NCI-H2227 (cell line): ENCODE data around the gene LBX1.

ENCODE experiments used
- DNase-seq: peaks from one replicate; lab custom pipeline; 2025; ENCODE audit not compliant: unreplicated experiment; lab: John Stamatoyannopoulos, UW

The LBX1 gene

DNA sequence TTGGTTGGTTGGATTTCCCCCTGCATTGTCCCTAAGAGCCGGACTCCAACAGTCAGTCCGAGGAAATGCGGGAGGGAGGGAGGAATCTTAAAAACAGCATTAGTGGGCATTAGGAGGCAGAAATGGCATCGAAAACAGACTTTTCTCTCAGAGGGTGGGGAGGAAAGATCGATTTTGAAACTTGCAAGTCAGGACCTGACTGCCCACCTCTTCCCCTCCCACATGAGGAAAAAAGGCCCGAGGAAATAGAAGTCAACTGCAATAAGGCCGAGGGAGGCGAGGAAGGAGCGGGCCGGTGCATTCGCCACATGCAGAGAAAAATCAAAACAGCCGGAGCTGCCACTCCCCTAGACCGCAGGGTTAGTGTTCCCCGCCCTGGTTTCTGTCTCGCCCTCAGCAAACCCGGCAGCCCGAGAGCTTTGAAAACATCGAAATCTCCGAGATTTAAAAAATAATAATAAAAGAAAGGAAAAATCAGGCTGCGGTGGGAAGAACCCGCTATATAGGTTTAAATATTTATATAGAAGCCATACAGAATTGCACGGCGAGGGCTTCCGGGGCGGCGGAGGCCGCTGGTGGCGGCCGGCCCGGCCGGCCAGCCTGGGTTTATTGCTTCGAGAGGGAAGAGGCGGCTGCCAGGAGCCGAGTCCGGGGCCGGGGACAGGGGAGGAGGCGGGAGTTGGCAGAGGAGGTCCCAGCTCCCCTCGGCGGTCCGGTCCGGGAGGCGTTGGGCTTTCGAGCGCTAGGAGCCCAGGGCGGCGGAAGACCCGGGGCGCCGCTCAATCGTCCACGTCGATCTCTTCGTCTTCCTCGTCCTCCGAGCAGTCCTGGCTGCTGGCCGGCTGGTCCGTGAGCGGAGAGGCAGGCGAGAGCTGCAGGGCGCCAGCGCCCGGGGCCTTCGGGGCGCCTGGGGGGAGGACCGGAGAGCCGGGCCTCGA is 2.5 kb downstream of the LBX1 start:
- DNase-seq: no peak

DNA sequence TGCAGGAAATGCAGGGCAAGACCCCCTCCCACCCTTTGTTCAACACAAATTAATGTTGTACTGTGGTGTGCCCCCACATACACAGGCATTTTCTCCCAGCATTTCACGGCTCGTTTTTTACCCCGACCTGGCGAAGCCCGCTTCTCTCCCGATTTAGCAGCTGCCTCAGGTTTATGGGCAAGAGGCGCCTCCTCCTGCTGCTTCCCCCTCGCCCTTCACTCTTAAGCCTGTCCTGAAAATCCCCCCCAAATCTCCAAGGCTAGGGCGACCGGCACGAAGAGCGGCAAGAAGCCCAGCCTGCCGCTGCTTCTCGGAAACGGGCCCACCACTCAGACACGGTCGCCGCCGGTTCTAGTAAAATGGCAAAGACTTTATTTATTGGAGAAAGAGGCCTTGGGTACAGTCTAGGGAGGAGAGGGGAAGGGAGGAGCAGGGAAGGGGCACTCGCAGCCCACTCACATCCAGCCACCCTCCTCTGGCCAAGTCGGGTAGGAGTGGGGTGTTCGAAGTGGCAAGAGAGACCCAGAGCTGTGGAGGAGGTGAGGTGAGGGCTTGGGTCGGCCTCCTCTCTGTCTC is 3.3 kb downstream of the LBX1 start:
- DNase-seq: no peak

DNA sequence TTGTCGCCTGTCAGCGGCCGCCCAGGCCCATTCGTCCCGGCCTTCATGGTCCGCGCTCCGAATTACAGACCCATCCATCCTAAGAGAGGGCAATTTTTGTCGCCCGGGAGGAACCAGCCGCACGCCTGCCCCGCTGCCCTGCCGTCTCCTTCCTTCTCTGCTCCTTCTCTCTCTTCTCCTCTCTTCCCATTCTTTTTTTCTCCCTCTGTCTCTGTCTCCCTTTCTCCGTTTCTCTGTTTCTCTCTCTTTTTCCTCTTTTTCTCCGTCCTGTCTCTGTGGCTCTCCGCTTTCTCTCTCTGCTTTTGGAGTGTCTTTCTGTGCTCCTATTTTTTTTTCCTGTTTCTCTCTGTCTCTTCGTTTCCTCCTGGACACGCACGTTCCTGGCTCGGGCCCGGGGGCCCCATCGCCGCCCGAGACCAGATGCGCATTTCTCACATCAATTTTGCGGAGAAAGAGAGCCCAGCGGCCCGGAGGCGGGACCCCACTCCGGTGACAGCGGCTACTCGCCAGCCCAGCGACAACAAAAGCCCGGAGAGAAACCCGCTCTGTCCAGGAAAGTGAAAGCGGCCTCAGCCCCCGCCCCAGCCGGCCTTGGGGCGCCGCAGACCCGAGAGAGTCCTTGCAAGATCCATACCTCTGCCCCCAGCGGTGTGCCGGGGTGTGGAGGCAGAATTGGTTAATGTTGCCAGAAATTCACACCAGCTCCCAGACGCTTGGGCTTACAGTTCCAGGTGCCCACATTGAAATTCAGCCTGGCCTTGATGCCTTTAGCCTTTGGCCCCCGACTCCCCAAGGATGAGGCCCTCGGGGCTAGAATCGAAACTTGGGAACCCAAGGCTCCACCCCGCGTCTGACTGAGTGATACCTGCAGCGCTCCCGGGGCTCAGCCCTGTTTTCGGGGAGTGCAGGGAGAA is 4.1 kb downstream of the LBX1 start:
- peak; percentile 22 for DNase-seq

DNA sequence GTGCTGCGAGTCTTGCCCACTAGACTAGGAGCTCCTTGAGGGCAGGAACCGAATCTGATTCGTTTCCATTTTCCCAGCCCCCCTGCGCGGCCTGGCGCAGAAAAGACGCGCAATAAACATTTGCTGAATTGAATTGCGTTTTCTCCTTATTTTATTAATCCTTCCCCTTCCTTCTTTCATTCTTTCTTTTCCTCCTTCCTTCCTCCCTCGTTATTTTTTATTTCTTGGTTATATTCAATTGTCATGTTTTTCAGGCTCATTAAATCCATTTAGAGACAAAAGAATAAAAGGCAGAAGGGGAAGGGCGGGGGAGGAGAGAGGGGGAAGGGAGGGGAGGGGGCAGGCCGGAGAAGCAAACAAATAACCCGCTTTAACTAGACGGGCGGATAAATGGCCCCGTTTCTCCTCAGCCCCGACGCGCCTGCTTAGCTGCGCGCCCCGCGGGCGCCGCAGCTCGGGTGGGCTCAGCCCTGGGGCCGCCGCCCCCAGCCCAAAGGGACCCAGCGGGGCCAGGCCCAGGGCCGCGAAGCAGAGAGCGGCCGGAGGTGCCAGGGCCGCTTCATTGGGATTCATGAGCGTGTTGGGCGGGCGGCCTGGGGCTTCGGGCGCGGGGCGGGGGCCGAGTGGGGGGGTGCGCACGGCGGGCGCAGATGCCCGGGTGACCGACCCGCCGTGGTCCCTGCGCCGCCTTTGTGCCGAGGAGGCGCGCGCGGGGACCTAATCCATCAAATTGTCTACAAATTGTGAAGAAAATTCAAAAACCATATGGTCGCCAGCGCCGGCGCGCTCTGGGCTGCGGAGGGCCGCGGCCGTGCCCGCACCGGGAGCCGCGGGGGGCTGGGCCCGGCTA is 5.0 kb downstream of the LBX1 start:
- DNase-seq: no peak

DNA sequence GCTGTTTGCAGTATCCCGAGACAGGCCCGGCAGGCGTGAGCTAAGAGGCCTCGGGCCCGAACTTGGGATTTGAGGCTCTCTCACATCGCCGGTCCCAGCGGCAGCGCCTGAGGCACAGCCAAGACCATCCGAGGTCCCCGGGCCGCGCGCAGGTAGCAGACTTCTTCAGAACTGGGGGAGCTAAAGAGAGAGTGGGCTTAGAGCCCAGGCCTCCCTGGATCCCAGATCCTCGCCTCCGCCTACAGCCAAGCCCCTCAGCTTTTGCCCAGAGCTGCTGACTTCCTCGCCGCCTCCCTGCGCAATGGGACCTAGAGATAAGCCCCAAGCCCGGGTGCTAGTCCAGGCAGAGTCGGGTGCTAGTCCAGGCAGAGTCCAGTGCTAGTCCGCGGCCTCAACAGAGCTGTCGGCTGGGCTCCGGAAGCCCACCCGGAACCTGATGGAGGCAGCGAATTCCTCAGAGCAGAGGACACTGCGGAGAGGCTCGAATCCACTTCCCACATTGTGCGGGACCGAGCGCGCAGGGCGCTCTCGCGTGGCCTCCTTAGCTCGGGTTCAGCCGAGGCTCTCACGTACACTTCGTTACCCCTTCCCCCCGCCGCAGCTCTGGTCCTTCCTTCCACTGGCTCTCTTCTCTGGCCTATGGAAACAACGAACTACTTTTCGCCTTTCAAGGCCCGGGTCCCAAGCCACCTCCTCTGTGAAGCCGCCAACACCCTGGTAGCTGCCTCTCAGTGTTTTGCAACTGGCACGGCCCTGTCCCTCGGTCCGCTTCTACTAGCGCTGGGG is 5.8 kb downstream of the LBX1 start:
- no peak for DNase-seq

DNA sequence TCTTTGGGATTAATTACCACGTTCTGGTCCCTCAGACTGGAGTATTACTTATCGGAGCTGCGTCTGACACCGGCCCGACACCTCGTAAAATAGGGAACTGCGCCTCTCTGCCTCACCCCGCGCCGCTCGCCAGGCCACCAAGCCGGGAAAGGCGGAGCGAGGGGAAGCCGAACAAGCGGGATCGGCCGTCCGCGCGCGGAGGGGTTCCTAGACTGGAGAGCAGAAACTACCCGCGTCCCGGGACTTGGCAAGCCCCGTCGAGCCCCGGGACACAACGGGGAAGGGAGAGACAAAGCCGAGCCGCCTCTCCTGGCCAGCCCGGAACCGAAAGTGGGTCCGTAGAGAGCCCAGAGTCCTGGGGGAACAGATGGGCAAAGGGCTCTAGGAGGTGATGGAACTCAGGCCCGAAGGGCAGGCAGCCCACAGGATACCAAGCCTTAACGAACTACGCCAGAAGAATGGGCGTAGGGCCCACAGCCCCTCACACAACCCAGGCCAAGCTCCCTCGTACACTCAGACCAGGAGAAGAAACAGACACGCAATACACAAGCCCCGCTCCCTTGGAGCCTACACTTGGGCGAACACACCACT is 6.5 kb downstream of the LBX1 start:
- DNase-seq: no peak

DNA sequence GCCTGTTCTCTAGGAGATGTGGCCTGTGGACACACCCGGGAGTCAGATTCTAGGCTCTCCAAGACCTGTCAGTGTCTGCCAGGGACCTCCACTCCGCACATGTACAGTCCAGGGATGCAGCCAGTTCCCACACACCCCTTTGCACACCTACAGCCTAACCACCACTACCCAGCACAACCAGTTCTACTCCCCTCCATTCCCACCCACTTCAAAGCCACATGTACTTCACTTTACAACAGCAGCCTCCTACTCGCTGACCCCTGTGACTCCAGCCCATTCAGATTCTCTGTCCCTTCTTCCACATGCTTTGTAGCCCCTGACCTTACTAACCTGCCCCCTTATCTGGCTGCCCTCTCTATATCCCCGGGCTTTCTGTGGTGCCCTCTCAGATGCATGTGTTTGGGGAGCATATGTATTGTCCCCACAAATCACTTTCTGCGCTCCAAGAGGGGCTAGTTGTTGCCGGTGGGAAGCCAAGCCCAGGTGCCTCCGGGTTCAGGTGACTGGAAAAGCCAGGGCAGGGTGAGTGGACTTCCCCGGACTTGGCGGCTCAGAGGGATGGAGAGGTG is 7.2 kb downstream of the LBX1 start:
- DNase-seq: no peak

DNA sequence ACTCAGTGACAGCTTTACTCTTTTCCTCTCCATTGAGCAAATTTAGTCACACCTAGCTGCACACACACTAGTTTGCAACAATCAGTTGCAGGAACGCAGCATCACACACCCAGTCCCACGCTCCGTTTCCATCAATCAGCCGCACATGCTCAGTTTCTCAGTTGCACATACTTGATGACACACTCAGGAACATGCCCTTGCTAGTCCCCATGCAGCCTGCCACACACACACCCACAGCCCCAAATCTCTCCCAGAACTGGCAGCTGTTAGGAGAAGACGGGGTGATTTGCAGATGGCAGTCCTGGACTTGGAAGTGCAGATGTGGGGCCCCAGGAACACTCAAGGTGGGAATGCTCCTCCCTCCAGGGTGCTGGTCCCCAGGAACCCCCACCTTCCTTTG is 7.7 kb downstream of the LBX1 start:
- DNase-seq: no peak

DNA sequence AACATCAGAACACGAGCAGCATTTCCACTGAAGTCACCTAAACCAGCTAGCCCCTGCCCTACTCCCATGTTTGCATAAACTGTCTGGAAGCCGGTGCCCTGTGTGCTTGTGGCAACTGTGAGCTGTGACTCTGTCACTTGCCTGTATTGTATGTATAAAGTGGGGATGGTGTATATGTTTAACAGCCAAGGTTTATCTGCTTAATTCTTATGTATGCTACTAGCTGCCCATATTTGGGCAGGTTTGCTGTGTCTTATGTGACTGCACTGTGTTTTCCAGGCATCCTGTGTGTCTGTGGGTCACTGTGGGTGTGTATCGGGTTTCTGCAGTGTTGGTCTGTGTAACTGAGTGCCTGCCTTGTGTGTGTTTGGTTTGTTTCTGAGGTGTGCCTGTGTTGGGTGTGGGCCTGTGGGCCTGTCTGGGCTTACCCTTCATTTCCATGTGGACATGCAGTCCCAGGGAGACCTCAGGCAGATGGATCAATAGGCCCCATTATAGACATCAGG is 9.3 kb downstream of the LBX1 start:
- DNase-seq: no peak

DNA sequence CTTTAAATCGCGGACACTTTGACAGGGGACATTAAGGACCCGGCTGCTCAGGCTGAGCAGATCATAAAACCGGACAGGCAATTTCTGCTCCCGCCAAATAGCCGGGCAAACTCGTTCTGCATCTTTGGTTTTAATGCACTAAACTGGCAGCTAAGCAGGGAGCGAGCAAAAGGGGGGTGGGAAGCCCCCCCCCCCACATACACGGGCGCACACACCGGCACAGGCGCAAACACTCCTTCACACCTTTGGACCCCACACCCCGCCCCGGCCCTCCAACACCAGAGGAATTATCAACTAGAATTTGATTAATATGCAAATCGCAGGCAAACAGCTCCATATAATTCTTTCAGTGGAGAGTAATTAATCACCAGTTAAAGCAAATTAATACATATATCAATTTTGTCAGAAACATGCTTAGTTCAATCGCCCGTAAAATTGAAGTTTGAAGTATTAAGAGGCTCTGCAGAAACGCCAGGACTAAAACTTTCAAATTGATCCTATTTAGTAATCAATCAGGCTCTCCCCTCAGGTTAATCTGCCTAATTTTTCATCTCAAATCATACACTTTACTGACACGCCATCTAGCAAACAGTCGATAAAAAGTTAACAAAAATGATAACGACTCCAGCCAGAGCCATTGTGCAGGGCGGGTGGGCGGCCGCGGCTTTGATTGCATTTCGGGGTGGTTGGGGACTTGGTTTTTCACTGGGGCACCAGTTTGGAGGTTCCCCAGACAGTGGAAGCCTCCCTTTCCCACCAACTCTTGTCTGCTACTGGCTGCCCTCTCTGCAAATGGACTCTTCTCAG is 9.9 kb downstream of the LBX1 start:
- DNase-seq: no peak

DNA sequence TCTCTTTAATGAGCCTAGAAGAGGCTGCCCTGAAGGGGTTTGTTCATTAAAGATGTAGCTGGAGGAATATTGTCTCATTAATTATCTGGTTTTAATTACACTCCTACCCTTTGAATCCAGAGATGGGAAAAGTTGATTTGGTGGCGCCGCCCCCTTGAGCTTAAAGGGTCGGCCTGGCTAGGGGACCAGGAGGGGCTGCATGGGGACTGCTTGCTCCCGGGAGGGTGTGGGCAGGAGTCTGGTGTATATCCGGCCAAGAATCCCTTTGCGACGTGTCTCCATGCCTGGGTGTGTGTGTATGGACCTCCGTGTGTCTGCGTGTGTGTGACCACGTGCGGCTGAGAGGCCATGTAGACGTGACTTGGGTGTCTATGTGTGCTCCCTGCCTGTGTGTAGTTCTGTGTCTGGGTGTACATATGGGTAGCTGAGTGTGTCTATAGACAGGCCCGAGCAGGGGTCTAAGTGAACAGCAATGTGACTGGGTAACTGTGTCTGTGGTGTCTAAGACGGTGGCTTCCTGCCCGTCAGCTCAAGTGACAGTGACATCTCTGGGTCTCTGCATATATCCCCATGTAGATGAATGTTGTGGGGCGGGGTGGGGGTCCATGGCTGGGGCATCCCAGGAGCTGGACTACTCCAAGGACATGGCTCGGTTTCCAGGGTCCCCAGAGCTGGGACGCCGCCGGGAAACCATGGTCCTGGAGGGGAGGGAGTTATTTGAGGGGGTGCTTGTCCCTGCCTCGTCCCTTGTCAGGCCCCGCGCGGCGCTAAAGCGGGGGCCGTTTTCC is 10.7 kb downstream of the LBX1 start:
- no peak for DNase-seq

DNA sequence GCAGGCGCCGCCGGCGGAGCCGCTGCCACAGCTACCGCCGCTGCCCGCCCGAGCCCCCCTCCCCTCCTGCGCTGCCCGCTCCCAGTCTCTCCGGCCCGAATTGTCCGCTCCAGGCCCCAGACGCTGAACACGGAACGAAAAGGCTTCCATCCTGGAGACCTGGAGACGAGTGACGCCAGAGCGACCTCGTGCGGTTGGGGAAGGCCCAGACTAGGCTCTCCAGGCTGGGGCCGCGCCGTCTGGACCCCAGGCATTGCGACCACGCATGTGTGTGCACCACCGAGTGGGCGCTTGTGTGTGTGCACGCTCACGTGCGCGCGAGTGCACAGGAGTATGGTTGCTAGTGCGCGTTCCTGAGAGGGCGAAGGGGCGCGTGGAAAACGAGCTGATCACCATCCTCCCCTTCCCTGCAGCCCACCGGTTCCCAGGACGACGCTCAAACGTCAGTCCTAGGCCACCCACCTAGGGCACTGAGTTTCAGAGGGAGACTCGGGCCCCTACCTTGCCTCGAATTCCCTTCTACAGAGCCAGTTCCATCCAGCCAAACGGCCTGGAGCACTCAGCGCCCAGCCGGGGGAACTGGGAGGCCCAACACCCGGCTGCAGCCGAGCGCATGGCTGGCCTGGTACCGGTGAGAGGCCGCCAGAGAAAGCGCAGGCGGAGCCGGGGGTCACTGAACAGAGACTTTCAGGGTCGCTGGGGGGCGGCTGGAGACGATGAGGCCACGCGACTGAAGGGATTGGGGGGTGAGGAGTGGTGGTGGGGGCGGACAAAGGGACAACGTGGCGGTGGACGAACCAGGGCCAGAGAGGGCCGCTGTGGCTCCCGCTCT is 11.6 kb downstream of the LBX1 start:
- no peak for DNase-seq

DNA sequence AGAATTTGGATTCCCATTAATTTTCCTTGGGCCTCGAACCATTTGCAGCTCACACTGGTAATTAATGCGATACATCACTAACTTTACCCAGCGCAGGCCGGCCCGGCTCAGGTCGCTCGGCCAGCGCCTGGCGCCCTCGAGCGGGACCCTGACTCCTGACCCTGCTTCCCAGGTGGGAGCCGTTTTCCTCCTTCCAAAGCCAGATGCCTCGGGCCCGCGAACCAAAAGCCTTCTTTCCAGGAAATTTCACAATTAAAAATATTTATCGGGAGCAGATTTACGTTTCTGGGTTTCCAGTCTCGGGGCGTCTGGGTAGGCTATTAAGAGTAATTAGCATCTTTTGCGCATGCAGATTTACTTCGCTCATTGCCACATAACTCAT is 12.2 kb downstream of the LBX1 start:
- DNase-seq: no peak

DNA sequence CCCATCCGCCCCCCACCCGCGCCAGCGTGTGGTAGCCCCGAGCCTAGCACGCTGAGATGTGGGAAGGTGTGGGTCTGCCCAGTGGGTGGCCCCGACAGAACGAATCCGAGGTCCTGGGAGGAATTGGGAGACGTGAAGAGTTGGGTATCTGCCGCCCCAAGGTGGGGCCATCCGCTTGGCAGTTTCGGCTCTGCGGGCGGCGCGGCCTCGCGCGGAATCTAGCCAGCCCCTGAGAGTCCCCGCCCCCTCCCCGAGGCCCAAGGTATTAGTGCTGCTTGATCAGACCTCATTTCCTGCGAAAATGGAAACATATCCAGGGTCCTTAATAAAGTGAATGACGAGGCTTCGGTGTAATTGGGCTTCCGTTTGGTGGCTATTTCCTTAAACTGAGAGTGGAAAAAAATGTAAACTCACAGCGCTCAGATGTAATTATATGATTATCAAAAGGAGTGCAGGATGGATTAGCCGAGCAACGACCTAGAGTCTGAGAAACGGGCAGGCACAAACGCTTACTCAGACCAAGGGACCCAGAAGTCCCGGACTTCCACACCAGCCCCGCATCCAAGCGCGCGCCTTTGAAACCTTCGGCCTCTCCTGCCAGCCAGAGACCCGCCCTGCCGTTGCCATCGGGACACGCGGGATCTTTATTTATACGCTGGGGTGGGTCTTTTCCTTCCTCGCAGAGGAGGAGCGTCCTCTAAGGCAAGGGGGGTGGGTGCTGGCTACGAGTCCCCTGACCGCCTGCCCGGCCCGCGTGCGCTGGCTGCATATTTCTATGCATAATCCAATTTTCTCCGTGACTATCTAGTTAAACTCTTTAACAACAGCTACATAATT is 12.8 kb downstream of the LBX1 start:
- DNase-seq: no peak

DNA sequence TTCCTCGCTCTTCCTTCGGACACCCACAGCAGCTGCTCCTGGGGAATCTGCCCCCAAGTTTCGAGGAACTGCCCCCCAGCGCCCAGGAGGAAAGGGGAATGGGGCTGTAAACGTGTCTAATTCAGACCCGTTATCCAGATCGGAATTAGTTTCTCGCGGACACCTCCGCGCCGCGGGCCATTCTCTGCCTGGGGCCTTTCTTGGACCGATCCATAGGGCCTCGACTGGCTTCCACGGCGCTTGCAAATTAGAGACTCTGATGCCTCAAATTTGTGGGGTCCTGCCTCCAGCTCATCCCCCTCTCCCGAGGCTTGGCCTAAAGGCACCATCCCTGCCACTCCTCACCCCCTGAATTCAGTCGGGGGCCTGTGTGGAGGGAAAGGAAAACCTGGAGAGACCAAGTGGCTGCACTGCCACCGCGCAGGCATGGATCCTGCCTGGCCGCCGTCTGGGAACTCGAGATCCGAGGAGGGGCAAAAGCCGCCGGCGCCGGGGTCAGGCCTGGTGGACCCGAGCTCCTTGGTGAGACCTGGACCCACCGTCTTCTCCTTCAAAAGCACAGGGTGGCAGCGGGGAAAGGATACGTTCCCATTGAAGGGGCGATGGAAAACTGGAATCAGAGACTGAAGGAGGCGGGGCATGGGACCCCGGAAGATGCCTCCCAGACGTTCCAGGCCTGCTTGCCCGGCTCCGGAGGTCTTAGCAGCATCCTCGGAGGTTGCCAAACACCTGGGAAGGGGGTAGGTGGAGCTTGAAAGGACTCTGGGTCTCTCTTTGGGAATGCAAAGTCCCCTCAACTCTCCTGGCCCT is 13.7 kb downstream of the LBX1 start:
- no peak for DNase-seq
